Esophagus squamous epithelium (tissue), 4 donors: ENCODE results near the gene HSPBP1.

ENCODE experiments used
- POLR2A ChIP-seq, 4 donors: fragments of 450-650 bp; IDR thresholded peaks; one replicate each; pipeline ENCODE4 v1.6.1; 2017; ENCODE audit warnings: antibody characterized with exemption in 4 of 4, mild to moderate bottlenecking in 4 of 4, moderate library complexity in 3 of 4
- TF ChIP-seq, protein P1 (sequence below), 6 experiments: fragments of 450-650 bp in 4 of 6; fragments of 200-600 bp in 2 of 6; sonication (generic) in 2 of 6; IDR thresholded peaks; one replicate each; pipeline ENCODE4 v1.5.1; 2016 to 2019; ENCODE audit warnings: antibody characterized with exemption in 6 of 6, mild to moderate bottlenecking in 4 of 6, moderate library complexity in 4 of 6

DNA sequence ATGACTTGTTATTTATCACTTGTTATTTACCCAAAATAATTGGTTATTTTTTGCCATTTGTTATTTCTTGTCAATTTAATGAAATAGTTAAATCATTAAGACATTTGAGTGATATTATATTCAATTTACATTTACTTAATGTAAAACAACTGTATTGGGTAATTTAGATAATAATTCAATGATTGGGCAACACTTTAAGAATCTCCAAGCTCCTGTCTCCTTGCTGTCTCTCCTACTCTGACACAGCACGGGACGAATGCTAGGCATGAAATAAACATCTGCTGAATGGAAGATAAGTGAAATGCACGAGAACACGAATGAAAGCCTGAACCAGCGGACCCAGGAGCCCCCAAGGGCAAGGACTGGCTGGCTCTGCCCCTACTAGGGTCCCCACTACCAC is 15.4 kb downstream of the HSPBP1 start:
- TF ChIP-seq, protein P1, sequence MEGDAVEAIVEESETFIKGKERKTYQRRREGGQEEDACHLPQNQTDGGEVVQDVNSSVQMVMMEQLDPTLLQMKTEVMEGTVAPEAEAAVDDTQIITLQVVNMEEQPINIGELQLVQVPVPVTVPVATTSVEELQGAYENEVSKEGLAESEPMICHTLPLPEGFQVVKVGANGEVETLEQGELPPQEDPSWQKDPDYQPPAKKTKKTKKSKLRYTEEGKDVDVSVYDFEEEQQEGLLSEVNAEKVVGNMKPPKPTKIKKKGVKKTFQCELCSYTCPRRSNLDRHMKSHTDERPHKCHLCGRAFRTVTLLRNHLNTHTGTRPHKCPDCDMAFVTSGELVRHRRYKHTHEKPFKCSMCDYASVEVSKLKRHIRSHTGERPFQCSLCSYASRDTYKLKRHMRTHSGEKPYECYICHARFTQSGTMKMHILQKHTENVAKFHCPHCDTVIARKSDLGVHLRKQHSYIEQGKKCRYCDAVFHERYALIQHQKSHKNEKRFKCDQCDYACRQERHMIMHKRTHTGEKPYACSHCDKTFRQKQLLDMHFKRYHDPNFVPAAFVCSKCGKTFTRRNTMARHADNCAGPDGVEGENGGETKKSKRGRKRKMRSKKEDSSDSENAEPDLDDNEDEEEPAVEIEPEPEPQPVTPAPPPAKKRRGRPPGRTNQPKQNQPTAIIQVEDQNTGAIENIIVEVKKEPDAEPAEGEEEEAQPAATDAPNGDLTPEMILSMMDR (IDR thresholded peaks at IDR 0.05): no peak
- no peak for TF ChIP-seq POLR2A (IDR thresholded peaks at IDR 0.05)
